Astrocyte of the spinal cord (primary cell): ENCODE data around the gene ERCC2.
"Not testable (repeated sequence)": the region's sequence is repeated elsewhere in the genome, so short reads cannot be mapped to it uniquely, and the experiment has no call there.

ENCODE experiments used
- DNase-seq: peaks from one replicate; pipeline ENCODE4 v3.0.0; 2011; ENCODE audit warnings: low read depth, low spot score
- H3K4me3 ChIP-seq: 2 replicates; pipeline ENCODE4 v1.5.1; 2011; ENCODE audit warnings: low read depth, mild to moderate bottlenecking, low read length, moderate library complexity
- in situ Hi-C: cut with HindIII; loops from 2 replicates; pipeline ENCODE4 v1.10.0; 2017; ENCODE audit warnings: low sequenced_read_pairs
- TF ChIP-seq, protein P1 (sequence below): IDR thresholded peaks from 2 replicates; pipeline ENCODE4 v1.5.1; 2012; ENCODE audit warnings: low read depth, mild to moderate bottlenecking, low read length, inconsistent platforms

The ERCC2 gene

GRCh38 chr19:45413497-45413896 is 43.1 kb upstream of the ERCC2 start:
- H3K4me3 ChIP-seq = no peak overlapping the region
- in situ Hi-C loops = no loop called here
- TF ChIP-seq, protein P1, sequence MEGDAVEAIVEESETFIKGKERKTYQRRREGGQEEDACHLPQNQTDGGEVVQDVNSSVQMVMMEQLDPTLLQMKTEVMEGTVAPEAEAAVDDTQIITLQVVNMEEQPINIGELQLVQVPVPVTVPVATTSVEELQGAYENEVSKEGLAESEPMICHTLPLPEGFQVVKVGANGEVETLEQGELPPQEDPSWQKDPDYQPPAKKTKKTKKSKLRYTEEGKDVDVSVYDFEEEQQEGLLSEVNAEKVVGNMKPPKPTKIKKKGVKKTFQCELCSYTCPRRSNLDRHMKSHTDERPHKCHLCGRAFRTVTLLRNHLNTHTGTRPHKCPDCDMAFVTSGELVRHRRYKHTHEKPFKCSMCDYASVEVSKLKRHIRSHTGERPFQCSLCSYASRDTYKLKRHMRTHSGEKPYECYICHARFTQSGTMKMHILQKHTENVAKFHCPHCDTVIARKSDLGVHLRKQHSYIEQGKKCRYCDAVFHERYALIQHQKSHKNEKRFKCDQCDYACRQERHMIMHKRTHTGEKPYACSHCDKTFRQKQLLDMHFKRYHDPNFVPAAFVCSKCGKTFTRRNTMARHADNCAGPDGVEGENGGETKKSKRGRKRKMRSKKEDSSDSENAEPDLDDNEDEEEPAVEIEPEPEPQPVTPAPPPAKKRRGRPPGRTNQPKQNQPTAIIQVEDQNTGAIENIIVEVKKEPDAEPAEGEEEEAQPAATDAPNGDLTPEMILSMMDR = no peak
- DNase-seq = no peak

GRCh38 chr19:45410330-45410729 is 40.0 kb upstream of the ERCC2 start:
- in situ Hi-C loops = not testable (repeated sequence)

GRCh38 chr19:45409557-45409920 is 39.2 kb upstream of the ERCC2 start:
- no peak overlapping the region for H3K4me3 ChIP-seq
- TF ChIP-seq, protein P1 = no peak
- in situ Hi-C loops = no loop called here
- no peak for DNase-seq

More at GRCh38 chr19:45410330-45410729, 40.0 kb upstream of the ERCC2 start:
- not testable (repeated sequence) for DNase-seq, H3K4me3 ChIP-seq

- H3K4me3 ChIP-seq = no peak overlapping the region
- in situ Hi-C loops = no loop called here
- TF ChIP-seq, protein P1 = no peak
- DNase-seq = no peak
These were observed 38.6 kb upstream of the ERCC2 start for GRCh38 chr19:45408830-45409556.

- in situ Hi-C loops = no loop called here
- TF ChIP-seq, protein P1 = no peak
- no peak overlapping the region for H3K4me3 ChIP-seq
- no peak for DNase-seq
These were observed 37.7 kb upstream of the ERCC2 start for GRCh38 chr19:45408121-45408520.

GRCh38 chr19:45407585-45407984 is 37.2 kb upstream of the ERCC2 start:
- in situ Hi-C loops, DNase-seq: not testable (repeated sequence)
- H3K4me3 ChIP-seq = peak overlapping the region; percentile 86

DNA sequence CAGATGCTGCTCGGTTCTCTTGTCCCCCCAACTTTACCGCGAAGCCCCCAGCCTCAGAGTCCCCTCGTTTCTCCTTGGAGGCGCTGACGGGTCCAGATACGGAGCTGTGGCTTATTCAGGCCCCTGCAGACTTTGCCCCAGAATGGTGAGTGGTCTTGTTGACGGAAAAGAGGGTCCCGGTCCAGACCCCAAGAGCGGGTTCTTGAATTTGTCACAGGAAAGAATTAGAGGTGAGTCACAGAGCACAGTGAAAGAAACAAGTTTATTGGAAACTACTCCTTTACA is 36.7 kb upstream of the ERCC2 start:
- in situ Hi-C loops = no loop called here
- no peak for DNase-seq
- H3K4me3 ChIP-seq = peak overlapping the region; percentile 86
- TF ChIP-seq, protein P1 = no peak
